Breast epithelium (tissue), 4 donors: Measurements from ENCODE around the gene HTT. TPM values are rescaled to one million over a fixed set of nuclear protein-coding genes. Genes with fewer than 3 reads are reported as not detected.

Source experiments
- DNase-seq, 2 donors: peaks; one replicate each; pipeline ENCODE4 v3.0.0-alpha.2; 2019; ENCODE audit warnings: low spot score in 2 of 2
- H3K27ac ChIP-seq, 2 donors: fragments of 200-600 bp; sonication (generic) in 1 of 2; one replicate each; pipeline ENCODE4 v1.5.1; 2016 to 2019; ENCODE audit warnings: mild to moderate bottlenecking in 1 of 2
- H3K27me3 ChIP-seq, 2 donors: fragments of 200-600 bp; sonication (generic) in 1 of 2; one replicate each; pipeline versions ENCODE4 v1.5.1 to v1.6.0; 2017 to 2019; ENCODE audit warnings: control low read depth in 1 of 2, mild to moderate bottlenecking in 1 of 2
- H3K36me3 ChIP-seq: fragments of 200-600 bp; one replicate; pipeline ENCODE4 v1.5.1; 2019
- H3K4me1 ChIP-seq, 2 donors: fragments of 200-600 bp; sonication (generic); one replicate each; pipeline ENCODE4 v1.5.1; 2016 to 2019; ENCODE audit warnings: control low read depth in 1 of 2
- H3K4me3 ChIP-seq, 3 donors: fragments of 200-600 bp; sonication (generic); 1 replicate in 2 of 3; 2 replicates in 1 of 3; pipeline ENCODE4 v1.5.1; 2016 to 2019; ENCODE audit warnings: mild to moderate bottlenecking in 3 of 3, moderate library complexity in 2 of 3
- H3K9me3 ChIP-seq, 2 donors: fragments of 200-600 bp; sonication (generic) in 1 of 2; one replicate each; pipeline ENCODE4 v1.5.1; 2016 to 2019; ENCODE audit warnings: control low read depth in 1 of 2
- POLR2A ChIP-seq: fragments of 450-650 bp; IDR thresholded peaks from one replicate; pipeline ENCODE4 v1.6.1; 2016; ENCODE audit warnings: antibody characterized with exemption, mild to moderate bottlenecking, moderate library complexity
- POLR2AphosphoS5 ChIP-seq, 3 donors: sonication (generic); formaldehyde crosslinking; IDR thresholded peaks; one replicate each; pipeline ENCODE4 v1.6.1; 2017; ENCODE audit warnings: antibody characterized with exemption in 3 of 3
- intact Hi-C: fragments of 100-400 bp; cut with DNase I; formaldehyde crosslinking; loops from one replicate; pipeline ENCODE4 v1.15.1; 2023; ENCODE audit warnings: low total_unique reads
- total RNA-seq, 3 donors: library from RNA; depleted of rRNA; stranded (reverse); fragments of >200 nt; gene quantifications; one replicate each; pipeline ENCODE4 v1.1.0, GENCODE V29; 2016
- TF ChIP-seq, protein P1 (sequence below), 3 donors: fragments of 450-650 bp; IDR thresholded peaks; one replicate each; pipeline ENCODE4 v1.5.1; 2016 to 2017; ENCODE audit warnings: antibody characterized with exemption in 3 of 3, mild to moderate bottlenecking in 3 of 3, moderate library complexity in 3 of 3

The HTT gene
- total RNA-seq, 3 donors from 2014 or later, result 53.8 to 71.1 (median 55.1) TPM

DNA sequence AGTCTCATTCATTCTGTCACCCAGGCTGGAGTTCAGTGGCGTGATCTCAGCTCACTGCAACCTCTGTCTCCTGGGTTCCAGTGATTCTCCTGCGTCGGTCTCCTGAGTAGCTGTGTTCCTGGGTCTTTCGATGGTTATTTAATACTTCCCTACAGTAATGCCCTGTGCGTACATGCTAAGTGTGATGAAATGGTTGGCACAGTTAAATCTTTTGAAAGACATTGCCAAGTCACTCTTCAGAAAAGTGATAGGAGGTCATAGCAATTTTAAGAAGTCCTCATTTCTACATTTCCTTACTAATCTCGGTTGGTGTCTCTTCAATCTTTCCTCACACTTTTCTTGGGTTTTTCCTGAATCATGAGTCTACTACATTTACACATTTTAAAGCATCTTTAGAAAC is 14.5 kb upstream of the HTT start:
- no peak for DNase-seq
- H3K27me3 ChIP-seq, result no peaks in the 10 kb centered on the region
- intact Hi-C loops, result no loop called here
- H3K36me3 ChIP-seq, result no peaks in the 10 kb centered on the region
- H3K27ac ChIP-seq, result no peak overlapping the region
- H3K4me3 ChIP-seq, result no peak overlapping the region
- no peaks in the 10 kb centered on the region for H3K9me3 ChIP-seq
- H3K4me1 ChIP-seq, result no peaks in the 10 kb centered on the region
- no peak for TF ChIP-seq POLR2A
- TF ChIP-seq POLR2AphosphoS5 (IDR thresholded peaks at IDR 0.05), result no peak

DNA sequence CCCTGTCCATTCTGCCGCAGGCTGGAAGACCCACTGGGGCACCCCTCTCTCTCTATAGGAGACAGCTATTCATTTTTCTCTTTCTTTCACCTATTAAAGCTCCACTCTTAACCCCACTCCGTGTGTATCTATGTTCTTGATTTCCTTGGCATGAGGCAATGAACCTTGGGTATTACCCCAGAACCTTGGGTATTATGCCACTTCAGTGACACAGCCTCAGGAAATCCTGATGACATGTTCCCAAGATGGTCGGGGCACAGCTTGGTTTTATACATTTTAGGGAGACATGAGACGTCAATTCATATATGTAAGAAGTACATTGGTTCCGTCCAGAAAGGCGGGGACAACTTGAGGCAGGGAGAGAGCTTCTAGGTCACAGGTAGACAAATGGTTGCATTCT is 13.5 kb upstream of the HTT start:
- no peak for DNase-seq
- Histone ChIP-seq H3K4me3 (no peak overlapping the region), H3K27ac (no peak overlapping the region), H3K27me3 (no peaks in the 10 kb centered on the region), H3K9me3 (no peaks in the 10 kb centered on the region), H3K36me3 (no peaks in the 10 kb centered on the region), H3K4me1 (no peaks in the 10 kb centered on the region)
- TF ChIP-seq POLR2A (no peak), POLR2AphosphoS5 (IDR thresholded peaks at IDR 0.05) (no peak)
- TF ChIP-seq, protein P1, sequence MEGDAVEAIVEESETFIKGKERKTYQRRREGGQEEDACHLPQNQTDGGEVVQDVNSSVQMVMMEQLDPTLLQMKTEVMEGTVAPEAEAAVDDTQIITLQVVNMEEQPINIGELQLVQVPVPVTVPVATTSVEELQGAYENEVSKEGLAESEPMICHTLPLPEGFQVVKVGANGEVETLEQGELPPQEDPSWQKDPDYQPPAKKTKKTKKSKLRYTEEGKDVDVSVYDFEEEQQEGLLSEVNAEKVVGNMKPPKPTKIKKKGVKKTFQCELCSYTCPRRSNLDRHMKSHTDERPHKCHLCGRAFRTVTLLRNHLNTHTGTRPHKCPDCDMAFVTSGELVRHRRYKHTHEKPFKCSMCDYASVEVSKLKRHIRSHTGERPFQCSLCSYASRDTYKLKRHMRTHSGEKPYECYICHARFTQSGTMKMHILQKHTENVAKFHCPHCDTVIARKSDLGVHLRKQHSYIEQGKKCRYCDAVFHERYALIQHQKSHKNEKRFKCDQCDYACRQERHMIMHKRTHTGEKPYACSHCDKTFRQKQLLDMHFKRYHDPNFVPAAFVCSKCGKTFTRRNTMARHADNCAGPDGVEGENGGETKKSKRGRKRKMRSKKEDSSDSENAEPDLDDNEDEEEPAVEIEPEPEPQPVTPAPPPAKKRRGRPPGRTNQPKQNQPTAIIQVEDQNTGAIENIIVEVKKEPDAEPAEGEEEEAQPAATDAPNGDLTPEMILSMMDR (IDR thresholded peaks at IDR 0.05), result no peak
- intact Hi-C loops, result no loop called here

DNA sequence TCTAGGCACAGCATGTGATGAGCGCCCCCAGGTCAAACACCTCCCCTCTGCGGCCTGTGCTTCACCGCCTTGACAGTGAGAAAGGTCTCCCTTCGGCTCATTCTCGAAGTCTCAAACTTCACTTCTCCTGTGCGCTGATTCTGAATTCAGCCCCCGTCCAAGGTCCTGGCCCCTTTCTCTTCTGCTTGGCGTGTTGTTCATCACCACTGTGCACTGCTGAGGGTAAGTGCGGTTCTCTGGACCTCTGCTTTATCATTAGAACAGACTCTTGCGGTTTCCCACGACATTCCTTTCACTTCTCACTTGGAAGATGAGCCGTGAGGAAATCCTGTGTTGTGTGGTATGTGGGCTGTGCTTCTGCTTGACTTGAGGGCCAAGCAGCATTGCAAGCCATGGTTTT is 12.0 kb upstream of the HTT start:
- no peaks in the 10 kb centered on the region for H3K36me3 ChIP-seq
- H3K9me3 ChIP-seq, result no peaks in the 10 kb centered on the region
- no peaks in the 10 kb centered on the region for H3K27me3 ChIP-seq
- TF ChIP-seq, protein P1 (IDR thresholded peaks at IDR 0.05), result no peak
- TF ChIP-seq POLR2AphosphoS5 (IDR thresholded peaks at IDR 0.05), result no peak
- TF ChIP-seq POLR2A, result no peak
- H3K4me1 ChIP-seq, result no peaks in the 10 kb centered on the region
- no peak for DNase-seq
- intact Hi-C loops, result no loop called here
- no peak overlapping the region for H3K4me3 ChIP-seq
- no peak overlapping the region for H3K27ac ChIP-seq

DNA sequence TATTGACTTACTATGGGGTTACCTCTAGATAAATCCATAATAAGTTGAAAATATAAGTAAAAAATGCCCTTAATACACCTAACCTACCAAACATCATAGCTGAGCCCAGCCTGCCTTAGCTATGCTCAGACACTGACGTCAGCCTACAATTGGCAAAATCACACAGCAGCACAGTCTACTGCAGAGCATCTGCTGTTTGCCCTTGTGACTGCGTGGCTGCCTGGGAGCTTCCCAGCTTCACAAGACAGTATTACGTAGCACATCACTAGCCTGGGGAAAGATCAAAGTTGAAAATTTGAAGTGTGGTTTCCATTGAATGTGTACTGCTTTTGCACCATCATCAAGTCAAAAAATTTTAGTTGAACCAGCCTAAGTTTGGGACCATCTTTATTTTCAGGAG is 8.9 kb upstream of the HTT start:
- no peak overlapping the region for H3K4me3 ChIP-seq
- H3K27ac ChIP-seq, result no peak overlapping the region
- no peaks in the 10 kb centered on the region for H3K27me3 ChIP-seq
- DNase-seq, result no peak
- H3K9me3 ChIP-seq, result no peaks in the 10 kb centered on the region
- no peaks in the 10 kb centered on the region for H3K36me3 ChIP-seq
- H3K4me1 ChIP-seq, result no peaks in the 10 kb centered on the region
- TF ChIP-seq POLR2AphosphoS5 (IDR thresholded peaks at IDR 0.05), result no peak
- TF ChIP-seq POLR2A, result no peak
- TF ChIP-seq, protein P1 (IDR thresholded peaks at IDR 0.05), result no peak
- intact Hi-C loops, result no loop called here

DNA sequence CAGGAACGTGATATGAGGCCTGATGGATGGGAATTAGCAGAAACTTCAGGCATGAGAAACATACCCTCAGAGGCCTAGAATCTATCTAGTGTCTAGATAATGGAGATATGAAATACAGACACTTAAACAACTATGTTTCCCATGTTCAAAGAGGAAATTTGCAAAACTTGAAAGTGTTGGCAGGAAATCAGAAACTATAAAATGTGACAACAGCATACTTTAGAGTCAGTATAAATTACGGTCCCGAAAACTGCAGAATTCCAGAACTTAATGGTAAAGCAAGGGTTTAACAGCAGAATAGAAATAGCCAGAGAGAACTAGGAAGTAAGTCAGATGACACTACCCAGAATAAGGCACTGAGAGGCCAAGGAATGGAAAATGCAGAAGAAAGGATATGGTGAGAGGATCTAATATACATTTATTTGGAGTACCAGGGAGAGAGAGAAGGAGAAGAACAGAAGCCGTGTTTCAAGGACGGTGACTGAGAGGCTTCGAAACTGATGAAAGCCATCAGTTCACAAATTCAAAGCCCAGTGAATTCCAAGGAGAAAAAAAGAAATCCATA is 7.6 kb upstream of the HTT start:
- Histone ChIP-seq H3K27me3 (no peaks in the 10 kb centered on the region), H3K27ac (no peak overlapping the region), H3K4me3 (no peak overlapping the region), H3K9me3 (no peaks in the 10 kb centered on the region), H3K36me3 (no peaks in the 10 kb centered on the region), H3K4me1 (no peaks in the 10 kb centered on the region)
- DNase-seq, result no peak
- TF ChIP-seq POLR2AphosphoS5 (IDR thresholded peaks at IDR 0.05) (no peak), POLR2A (no peak)
- TF ChIP-seq, protein P1 (IDR thresholded peaks at IDR 0.05), result no peak
- intact Hi-C loops, result no loop called here
